Measurements from ENCODE around the gene SMURF1.

DNA sequence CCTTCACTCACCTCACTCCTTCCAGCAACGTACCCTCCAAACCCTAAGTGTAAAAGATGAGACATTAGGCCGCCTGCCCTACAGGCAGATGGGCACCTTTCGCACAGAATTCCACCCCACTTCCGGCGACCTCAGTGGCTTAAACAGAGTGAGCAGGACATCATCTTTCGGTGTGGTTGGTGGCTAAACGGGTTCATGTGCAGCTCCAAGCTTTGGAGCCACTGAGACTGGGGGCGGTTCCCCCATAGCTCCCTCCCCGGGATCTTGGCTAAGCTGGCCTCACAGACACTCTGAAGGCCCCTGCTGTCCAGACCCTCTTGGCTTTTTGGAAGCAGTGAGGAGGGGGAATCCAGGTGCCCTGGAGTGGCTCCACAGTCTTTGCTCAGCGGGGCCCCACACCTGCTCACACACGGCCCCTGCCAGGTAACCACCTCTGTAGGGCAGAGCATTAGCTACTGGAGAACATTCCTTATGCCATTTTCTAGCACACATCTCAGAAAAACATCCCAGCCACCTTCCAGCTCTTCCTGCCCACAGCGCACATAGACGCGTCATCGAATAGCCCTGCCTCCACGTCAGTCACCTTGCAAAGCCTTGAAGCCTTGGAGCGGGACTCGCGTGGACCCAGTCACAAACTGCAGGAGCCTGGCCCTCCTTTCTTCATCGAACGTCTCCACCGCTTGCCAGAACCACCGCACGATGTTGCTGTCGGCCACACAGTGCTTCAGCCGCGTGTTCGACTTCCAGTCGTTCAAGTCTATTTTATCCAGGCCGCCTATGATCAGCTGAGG, 108.8 kb downstream of the SMURF1 start:
- TF ChIP-seq, protein P1, sequence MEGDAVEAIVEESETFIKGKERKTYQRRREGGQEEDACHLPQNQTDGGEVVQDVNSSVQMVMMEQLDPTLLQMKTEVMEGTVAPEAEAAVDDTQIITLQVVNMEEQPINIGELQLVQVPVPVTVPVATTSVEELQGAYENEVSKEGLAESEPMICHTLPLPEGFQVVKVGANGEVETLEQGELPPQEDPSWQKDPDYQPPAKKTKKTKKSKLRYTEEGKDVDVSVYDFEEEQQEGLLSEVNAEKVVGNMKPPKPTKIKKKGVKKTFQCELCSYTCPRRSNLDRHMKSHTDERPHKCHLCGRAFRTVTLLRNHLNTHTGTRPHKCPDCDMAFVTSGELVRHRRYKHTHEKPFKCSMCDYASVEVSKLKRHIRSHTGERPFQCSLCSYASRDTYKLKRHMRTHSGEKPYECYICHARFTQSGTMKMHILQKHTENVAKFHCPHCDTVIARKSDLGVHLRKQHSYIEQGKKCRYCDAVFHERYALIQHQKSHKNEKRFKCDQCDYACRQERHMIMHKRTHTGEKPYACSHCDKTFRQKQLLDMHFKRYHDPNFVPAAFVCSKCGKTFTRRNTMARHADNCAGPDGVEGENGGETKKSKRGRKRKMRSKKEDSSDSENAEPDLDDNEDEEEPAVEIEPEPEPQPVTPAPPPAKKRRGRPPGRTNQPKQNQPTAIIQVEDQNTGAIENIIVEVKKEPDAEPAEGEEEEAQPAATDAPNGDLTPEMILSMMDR (IDR thresholded peaks at IDR 0.05; ENCODE audit: low read length) = no peak
- no peak for TF ChIP-seq EZH2 (IDR thresholded peaks at IDR 0.05; ENCODE audit: borderline replicate concordance, low read length)
